SH-SY5Y (cell line): ENCODE measurements around the gene KIF17.

ENCODE experiments used
- GATA2 ChIP-seq: IDR thresholded peaks from 2 replicates; pipeline ENCODE4 v1.6.1; 2011; ENCODE audit warnings: mild to moderate bottlenecking, low read depth, low read length
- GATA3 ChIP-seq: IDR thresholded peaks from 2 replicates; pipeline ENCODE4 v1.6.1; 2011; ENCODE audit warnings: low read depth, mild to moderate bottlenecking, low read length, moderate library complexity

DNA sequence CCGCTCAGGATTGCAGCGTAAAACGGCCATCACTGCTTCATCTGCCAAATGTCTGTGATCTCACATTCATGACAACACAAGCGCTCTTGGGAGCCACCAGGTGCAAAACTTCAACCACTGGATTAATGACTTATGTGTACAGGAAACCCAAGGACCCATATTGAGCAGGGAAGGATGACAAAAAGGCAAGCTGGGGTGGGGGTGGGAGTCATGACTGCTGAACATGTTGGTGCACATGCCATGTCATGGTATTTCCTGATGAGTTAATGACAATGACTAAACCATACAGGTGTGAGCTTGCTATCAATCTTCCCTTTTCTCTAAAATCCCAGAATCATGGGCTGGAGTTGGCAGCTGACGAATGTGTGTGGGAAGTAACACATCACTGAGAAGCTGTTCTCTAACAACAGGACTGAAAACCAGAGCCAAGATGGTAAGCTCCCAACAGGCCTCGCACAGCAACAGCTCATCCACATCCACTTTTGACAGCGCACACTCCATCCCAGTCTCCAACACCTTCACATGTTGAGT is 17.8 kb upstream of the KIF17 start:
- TF ChIP-seq GATA2 = no peak
- TF ChIP-seq GATA3 = no peak
